HL-60 (cell line): Measurements from ENCODE around the gene ITPR3.

Source experiments
- DNase-seq, 2 experiments: peaks; one replicate each; pipeline ENCODE4 v3.0.0-alpha.2; 2010 to 2020; ENCODE audit warnings: low read depth in 1 of 2, low spot score in 1 of 2
- H3K27ac ChIP-seq: fragments of 250-450 bp; sonication (Bioruptor Pico); replicated peaks from 2 replicates; pipeline ENCODE4 v1.5.1; 2020; ENCODE audit warnings: mild to moderate bottlenecking, moderate library complexity
- H3K27me3 ChIP-seq: fragments of 250-450 bp; sonication (Bioruptor Pico); 2 replicates; pipeline ENCODE4 v1.5.1; 2021; ENCODE audit warnings: mild to moderate bottlenecking, moderate library complexity; ENCODE audit not compliant: insufficient read depth, poor library complexity, severe bottlenecking
- H3K4me3 ChIP-seq: replicated peaks from 2 replicates; pipeline ENCODE4 v1.5.1; 2011; ENCODE audit warnings: mild to moderate bottlenecking, control low read depth, low read length; ENCODE audit not compliant: insufficient read depth
- GABPA ChIP-seq: IDR thresholded peaks from 2 replicates; pipeline ENCODE4 v1.6.1; 2012; ENCODE audit warnings: low read depth
- POLR2AphosphoS5 ChIP-seq: IDR thresholded peaks from 2 replicates; pipeline ENCODE4 v1.6.1; 2012; ENCODE audit warnings: low read depth
- SPI1 ChIP-seq: IDR thresholded peaks from 2 replicates; pipeline ENCODE4 v1.6.1; 2012; ENCODE audit warnings: low read depth, mild to moderate bottlenecking, borderline replicate concordance
- TF ChIP-seq, protein P1 (sequence below): IDR thresholded peaks from 2 replicates; pipeline ENCODE4 v1.6.1; 2012; ENCODE audit warnings: low read depth; ENCODE audit not compliant: insufficient replicate concordance
- TF ChIP-seq, protein P2 (sequence below): IDR thresholded peaks from one replicate; pipeline ENCODE4 v1.5.1; 2011; ENCODE audit warnings: low read length, control low read depth, inconsistent platforms; ENCODE audit not compliant: insufficient read depth

The ITPR3 gene

DNA sequence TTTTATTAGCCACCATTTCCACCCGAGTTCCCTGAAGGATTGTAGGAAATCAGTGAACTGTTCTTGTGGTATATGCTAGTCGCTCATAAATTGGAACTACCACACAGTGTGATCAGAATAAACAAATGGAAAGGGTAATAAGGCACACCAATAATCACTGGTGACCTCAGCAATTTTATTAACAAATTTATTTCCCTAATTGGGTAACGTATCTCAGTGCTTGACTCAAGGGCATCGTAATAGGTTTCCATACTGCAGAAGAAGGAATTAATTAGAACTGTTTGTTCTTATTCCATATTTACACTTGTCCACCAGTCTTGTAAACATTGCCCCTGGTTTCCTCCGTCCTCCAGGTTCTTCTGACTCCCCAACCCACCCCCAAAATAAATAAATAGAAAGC is 100.4 kb downstream of the ITPR3 start:
- no peak for DNase-seq
- no peak overlapping the region for H3K4me3 ChIP-seq
- H3K27ac ChIP-seq: no peak overlapping the region
- no peak for TF ChIP-seq GABPA
- TF ChIP-seq POLR2AphosphoS5: no peak
- TF ChIP-seq SPI1: no peak
- TF ChIP-seq, protein P1, sequence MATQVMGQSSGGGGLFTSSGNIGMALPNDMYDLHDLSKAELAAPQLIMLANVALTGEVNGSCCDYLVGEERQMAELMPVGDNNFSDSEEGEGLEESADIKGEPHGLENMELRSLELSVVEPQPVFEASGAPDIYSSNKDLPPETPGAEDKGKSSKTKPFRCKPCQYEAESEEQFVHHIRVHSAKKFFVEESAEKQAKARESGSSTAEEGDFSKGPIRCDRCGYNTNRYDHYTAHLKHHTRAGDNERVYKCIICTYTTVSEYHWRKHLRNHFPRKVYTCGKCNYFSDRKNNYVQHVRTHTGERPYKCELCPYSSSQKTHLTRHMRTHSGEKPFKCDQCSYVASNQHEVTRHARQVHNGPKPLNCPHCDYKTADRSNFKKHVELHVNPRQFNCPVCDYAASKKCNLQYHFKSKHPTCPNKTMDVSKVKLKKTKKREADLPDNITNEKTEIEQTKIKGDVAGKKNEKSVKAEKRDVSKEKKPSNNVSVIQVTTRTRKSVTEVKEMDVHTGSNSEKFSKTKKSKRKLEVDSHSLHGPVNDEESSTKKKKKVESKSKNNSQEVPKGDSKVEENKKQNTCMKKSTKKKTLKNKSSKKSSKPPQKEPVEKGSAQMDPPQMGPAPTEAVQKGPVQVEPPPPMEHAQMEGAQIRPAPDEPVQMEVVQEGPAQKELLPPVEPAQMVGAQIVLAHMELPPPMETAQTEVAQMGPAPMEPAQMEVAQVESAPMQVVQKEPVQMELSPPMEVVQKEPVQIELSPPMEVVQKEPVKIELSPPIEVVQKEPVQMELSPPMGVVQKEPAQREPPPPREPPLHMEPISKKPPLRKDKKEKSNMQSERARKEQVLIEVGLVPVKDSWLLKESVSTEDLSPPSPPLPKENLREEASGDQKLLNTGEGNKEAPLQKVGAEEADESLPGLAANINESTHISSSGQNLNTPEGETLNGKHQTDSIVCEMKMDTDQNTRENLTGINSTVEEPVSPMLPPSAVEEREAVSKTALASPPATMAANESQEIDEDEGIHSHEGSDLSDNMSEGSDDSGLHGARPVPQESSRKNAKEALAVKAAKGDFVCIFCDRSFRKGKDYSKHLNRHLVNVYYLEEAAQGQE: no peak
- TF ChIP-seq, protein P2, sequence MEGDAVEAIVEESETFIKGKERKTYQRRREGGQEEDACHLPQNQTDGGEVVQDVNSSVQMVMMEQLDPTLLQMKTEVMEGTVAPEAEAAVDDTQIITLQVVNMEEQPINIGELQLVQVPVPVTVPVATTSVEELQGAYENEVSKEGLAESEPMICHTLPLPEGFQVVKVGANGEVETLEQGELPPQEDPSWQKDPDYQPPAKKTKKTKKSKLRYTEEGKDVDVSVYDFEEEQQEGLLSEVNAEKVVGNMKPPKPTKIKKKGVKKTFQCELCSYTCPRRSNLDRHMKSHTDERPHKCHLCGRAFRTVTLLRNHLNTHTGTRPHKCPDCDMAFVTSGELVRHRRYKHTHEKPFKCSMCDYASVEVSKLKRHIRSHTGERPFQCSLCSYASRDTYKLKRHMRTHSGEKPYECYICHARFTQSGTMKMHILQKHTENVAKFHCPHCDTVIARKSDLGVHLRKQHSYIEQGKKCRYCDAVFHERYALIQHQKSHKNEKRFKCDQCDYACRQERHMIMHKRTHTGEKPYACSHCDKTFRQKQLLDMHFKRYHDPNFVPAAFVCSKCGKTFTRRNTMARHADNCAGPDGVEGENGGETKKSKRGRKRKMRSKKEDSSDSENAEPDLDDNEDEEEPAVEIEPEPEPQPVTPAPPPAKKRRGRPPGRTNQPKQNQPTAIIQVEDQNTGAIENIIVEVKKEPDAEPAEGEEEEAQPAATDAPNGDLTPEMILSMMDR: no peak
- peaks cover 11% of the 10 kb centered on the region for H3K27me3 ChIP-seq

DNA sequence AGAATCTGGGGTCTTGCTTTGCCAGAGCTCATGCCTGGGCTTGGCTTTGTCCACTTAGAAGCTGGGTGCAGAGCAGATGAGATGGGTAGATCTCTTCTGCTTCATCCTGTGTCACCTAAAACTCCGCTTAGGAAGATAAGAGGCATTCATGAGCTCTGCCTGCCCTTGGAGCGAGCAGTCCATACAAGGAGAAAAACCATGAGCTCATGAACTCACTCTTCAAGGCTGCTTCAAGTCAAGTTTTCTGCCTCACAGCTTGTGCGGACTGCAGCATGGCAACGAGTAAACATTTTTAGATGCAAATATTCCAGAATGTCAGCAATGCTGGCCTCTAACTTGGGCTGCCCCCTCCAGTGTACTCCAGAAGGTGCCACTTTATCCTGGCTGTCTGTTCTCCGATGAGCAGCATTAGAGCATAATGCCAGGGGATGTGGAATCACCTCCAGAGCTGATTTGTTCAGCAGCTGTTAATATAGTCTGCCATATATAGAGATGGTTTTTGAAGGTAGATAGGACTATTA is 101.0 kb downstream of the ITPR3 start:
- no peak overlapping the region for H3K27ac ChIP-seq
- no peak overlapping the region for H3K4me3 ChIP-seq
- no peak for TF ChIP-seq SPI1
- TF ChIP-seq GABPA: no peak
- TF ChIP-seq, protein P1: no peak
- no peak for TF ChIP-seq POLR2AphosphoS5
- TF ChIP-seq, protein P2: no peak
- peaks cover 11% of the 10 kb centered on the region for H3K27me3 ChIP-seq
- no peak for DNase-seq

DNA sequence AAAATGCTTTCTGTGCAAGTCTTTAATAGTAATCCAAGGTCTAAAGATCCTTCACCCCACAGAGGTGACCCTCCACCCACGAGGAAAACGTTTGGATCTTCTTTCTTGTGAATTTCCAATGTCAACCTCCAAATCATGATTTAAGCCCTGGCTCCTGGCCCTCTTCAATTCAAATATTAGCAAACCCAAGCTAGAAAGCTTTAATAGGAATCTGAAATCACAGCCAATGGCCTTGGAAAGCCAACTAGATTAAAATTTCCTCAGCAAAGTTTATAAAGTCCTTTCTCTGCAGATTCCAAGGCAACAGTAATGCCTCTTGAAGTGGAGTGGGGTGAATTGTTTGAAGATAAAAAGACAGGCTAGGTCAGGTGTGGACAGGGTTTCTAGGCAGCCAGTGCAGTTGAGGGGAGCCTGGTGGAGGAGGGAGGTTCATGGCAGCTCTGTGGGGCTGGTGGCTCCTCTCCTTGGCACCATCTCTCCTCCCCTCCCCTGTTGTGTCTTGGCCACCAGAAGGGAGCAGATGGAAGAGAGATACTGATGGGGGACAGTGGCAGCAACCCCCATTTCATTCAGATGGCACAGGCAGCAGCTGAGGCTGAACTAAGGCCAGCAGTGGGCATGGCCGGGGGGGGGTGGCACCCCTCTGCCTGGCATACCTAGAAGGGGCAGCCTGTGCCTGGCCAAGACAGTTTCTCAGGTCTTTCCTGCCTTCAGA is 102.4 kb downstream of the ITPR3 start:
- Histone ChIP-seq H3K27me3 (peaks cover 11% of the 10 kb centered on the region), H3K27ac (no peak overlapping the region), H3K4me3 (no peak overlapping the region)
- DNase-seq: no peak
- TF ChIP-seq, protein P1: no peak
- TF ChIP-seq, protein P2: no peak
- TF ChIP-seq POLR2AphosphoS5: no peak
- TF ChIP-seq GABPA: no peak
- no peak for TF ChIP-seq SPI1
